Parathyroid adenoma (tissue), 2 donors: ENCODE data around the gene ATP5MG.
A peak's percentile ranks its signal among the peaks of the same experiment; 100 is the strongest.

Experiments
- H2AFZ ChIP-seq: fragments of 300-600 bp; sonication (generic); one replicate; pipeline ENCODE4 v1.7.0; 2017; ENCODE audit warnings: antibody characterized with exemption, mild to moderate bottlenecking
- H3K27ac ChIP-seq: fragments of 300-600 bp; sonication (generic); one replicate; pipeline ENCODE4 v1.7.0; 2017
- H3K27me3 ChIP-seq: fragments of 300-600 bp; sonication (generic); one replicate; pipeline ENCODE4 v1.7.0; 2017; ENCODE audit warnings: low read length; ENCODE audit not compliant: control insufficient read depth, insufficient read depth
- H3K36me3 ChIP-seq: fragments of 300-600 bp; sonication (generic); one replicate; pipeline ENCODE4 v1.7.0; 2017; ENCODE audit warnings: low read length; ENCODE audit not compliant: control insufficient read depth, insufficient read depth
- H3K4me1 ChIP-seq: fragments of 300-600 bp; sonication (generic); one replicate; pipeline ENCODE4 v1.7.0; 2017; ENCODE audit warnings: control low read depth
- H3K4me2 ChIP-seq: fragments of 300-600 bp; sonication (generic); one replicate; pipeline ENCODE4 v1.7.0; 2017; ENCODE audit warnings: low read length
- H3K4me3 ChIP-seq: fragments of 300-600 bp; sonication (generic); one replicate; pipeline ENCODE4 v1.7.0; 2017; ENCODE audit warnings: low read depth, low read length
- H3K79me2 ChIP-seq: fragments of 300-600 bp; sonication (generic); one replicate; pipeline ENCODE4 v1.7.0; 2017; ENCODE audit warnings: control low read depth
- H3K9ac ChIP-seq: fragments of 300-600 bp; sonication (generic); one replicate; pipeline ENCODE4 v1.7.0; 2017; ENCODE audit warnings: mild to moderate bottlenecking
- H3K9me3 ChIP-seq: fragments of 300-600 bp; sonication (generic); one replicate; pipeline ENCODE4 v1.7.0; 2017; ENCODE audit warnings: low read length; ENCODE audit not compliant: control insufficient read depth
- CTCF ChIP-seq: fragments of 300-600 bp; sonication (generic); IDR thresholded peaks from one replicate; pipeline ENCODE4 v1.7.0; 2017; ENCODE audit warnings: antibody characterized with exemption, mild to moderate bottlenecking
- donor health status: primary hyperparathyroidism.

The ATP5MG gene

GRCh38 chr11:118418766-118419165, 17.4 kb downstream of the ATP5MG start:
- Histone ChIP-seq H3K27ac (no peak overlapping the region), H3K27me3 (no peaks in the 10 kb centered on the region), H3K9ac (no peak overlapping the region), H3K9me3 (no peaks in the 10 kb centered on the region), H2AFZ (no peak overlapping the region), H3K36me3 (no peaks in the 10 kb centered on the region), H3K4me1 (peaks cover 2% of the 10 kb centered on the region), H3K4me3 (no peak overlapping the region), H3K79me2 (no peaks in the 10 kb centered on the region), H3K4me2 (no peak overlapping the region)
- TF ChIP-seq CTCF: no peak

- H3K4me2 ChIP-seq: no peak overlapping the region
- H2AFZ ChIP-seq: no peak overlapping the region
- H3K9ac ChIP-seq: no peak overlapping the region
- no peaks in the 10 kb centered on the region for H3K79me2 ChIP-seq
- TF ChIP-seq CTCF: no peak
- no peaks in the 10 kb centered on the region for H3K9me3 ChIP-seq
- H3K4me1 ChIP-seq: no peaks in the 10 kb centered on the region
- no peak overlapping the region for H3K4me3 ChIP-seq
- no peaks in the 10 kb centered on the region for H3K27me3 ChIP-seq
- H3K27ac ChIP-seq: no peak overlapping the region
- H3K36me3 ChIP-seq: no peaks in the 10 kb centered on the region
Measured at GRCh38 chr11:118427707-118428106, 26.3 kb downstream of the ATP5MG start.

- no peak for TF ChIP-seq CTCF
- Histone ChIP-seq H3K9ac (no peak overlapping the region), H2AFZ (no peak overlapping the region), H3K4me2 (no peak overlapping the region), H3K9me3 (no peaks in the 10 kb centered on the region), H3K4me1 (no peaks in the 10 kb centered on the region), H3K36me3 (no peaks in the 10 kb centered on the region), H3K27ac (no peak overlapping the region), H3K27me3 (no peaks in the 10 kb centered on the region), H3K4me3 (no peak overlapping the region), H3K79me2 (no peaks in the 10 kb centered on the region)
Measured at GRCh38 chr11:118430956-118431355, 29.6 kb downstream of the ATP5MG start.

- Histone ChIP-seq H2AFZ (peak overlapping the region; percentile 84), H3K4me2 (peak overlapping the region; percentile 78), H3K79me2 (peaks cover under 1% of the 10 kb centered on the region), H3K4me3 (peak overlapping the region; percentile 63), H3K27me3 (no peaks in the 10 kb centered on the region), H3K9ac (no peak overlapping the region), H3K36me3 (no peaks in the 10 kb centered on the region), H3K9me3 (no peaks in the 10 kb centered on the region), H3K4me1 (no peaks in the 10 kb centered on the region), H3K27ac (no peak overlapping the region)
- TF ChIP-seq CTCF: no peak
Measured at GRCh38 chr11:118434123-118434552, 32.7 kb downstream of the ATP5MG start.

GRCh38 chr11:118434553-118435289, 33.3 kb downstream of the ATP5MG start:
- Histone ChIP-seq H3K4me2 (peak overlapping the region; percentile 78), H3K27ac (no peak overlapping the region), H3K9me3 (no peaks in the 10 kb centered on the region), H3K4me3 (peak overlapping the region; percentile 63), H3K36me3 (no peaks in the 10 kb centered on the region), H3K79me2 (peaks cover 5% of the 10 kb centered on the region), H3K9ac (no peak overlapping the region), H2AFZ (peak overlapping the region; percentile 84), H3K27me3 (no peaks in the 10 kb centered on the region), H3K4me1 (no peaks in the 10 kb centered on the region)
- no peak for TF ChIP-seq CTCF
